EH (cell line): Measurements from ENCODE around the gene JPH4.
"Not testable (repeated sequence)": the region's sequence is repeated elsewhere in the genome, so short reads cannot be mapped to it uniquely, and the experiment has no call there.

Experiments used
- DNase-seq: peaks from one replicate; pipeline ENCODE4 v3.0.0-alpha.2; 2015; ENCODE audit warnings: low read depth

The JPH4 gene

GRCh38 chr14:23608454-23608853 lies 29.9 kb upstream of the JPH4 start:
- no peak for DNase-seq

- peak; percentile 42 for DNase-seq
Measured at GRCh38 chr14:23605931-23606585, 27.5 kb upstream of the JPH4 start.

GRCh38 chr14:23604675-23605170 lies 26.1 kb upstream of the JPH4 start:
- DNase-seq, result no peak

- DNase-seq, result no peak
Measured at GRCh38 chr14:23604148-23604547, 25.6 kb upstream of the JPH4 start.

GRCh38 chr14:23603103-23603502 lies 24.5 kb upstream of the JPH4 start:
- DNase-seq, result no peak

- peak; percentile 3 for DNase-seq
Measured at GRCh38 chr14:23602181-23603095, 23.8 kb upstream of the JPH4 start.

GRCh38 chr14:23601845-23602180 lies 23.2 kb upstream of the JPH4 start:
- DNase-seq, result no peak

GRCh38 chr14:23601424-23601823 lies 22.8 kb upstream of the JPH4 start:
- DNase-seq, result no peak

- no peak for DNase-seq
Measured at GRCh38 chr14:23600806-23601205, 22.2 kb upstream of the JPH4 start.

GRCh38 chr14:23600322-23600707 lies 21.7 kb upstream of the JPH4 start:
- no peak for DNase-seq

- not testable (repeated sequence) for DNase-seq
Measured at GRCh38 chr14:23594191-23594590, 15.6 kb upstream of the JPH4 start.

- no peak for DNase-seq
Measured at GRCh38 chr14:23590198-23590597, 11.6 kb upstream of the JPH4 start.

GRCh38 chr14:23589606-23590005 lies 11.0 kb upstream of the JPH4 start:
- DNase-seq, result no peak

- DNase-seq, result peak; percentile 90
Measured at GRCh38 chr14:23588884-23589598, 10.5 kb upstream of the JPH4 start.

GRCh38 chr14:23584527-23585203 lies 6.1 kb upstream of the JPH4 start:
- DNase-seq, result not testable (repeated sequence)

- not testable (repeated sequence) for DNase-seq
Measured at GRCh38 chr14:23583761-23584526, 5.4 kb upstream of the JPH4 start.

- no peak for DNase-seq
Measured at GRCh38 chr14:23582906-23583760, 4.5 kb upstream of the JPH4 start.

- no peak for DNase-seq
Measured at GRCh38 chr14:23580948-23581281, 2.3 kb upstream of the JPH4 start.

GRCh38 chr14:23580152-23580926 lies 1.7 kb upstream of the JPH4 start:
- DNase-seq, result no peak

GRCh38 chr14:23579739-23580138 lies 1.1 kb upstream of the JPH4 start:
- DNase-seq, result no peak
